Measurements from ENCODE around the gene KRTAP9-9.
"Not testable (repeated sequence)": the region's sequence is repeated elsewhere in the genome, so short reads cannot be mapped to it uniquely, and the experiment has no call there.

The KRTAP9-9 gene

DNA sequence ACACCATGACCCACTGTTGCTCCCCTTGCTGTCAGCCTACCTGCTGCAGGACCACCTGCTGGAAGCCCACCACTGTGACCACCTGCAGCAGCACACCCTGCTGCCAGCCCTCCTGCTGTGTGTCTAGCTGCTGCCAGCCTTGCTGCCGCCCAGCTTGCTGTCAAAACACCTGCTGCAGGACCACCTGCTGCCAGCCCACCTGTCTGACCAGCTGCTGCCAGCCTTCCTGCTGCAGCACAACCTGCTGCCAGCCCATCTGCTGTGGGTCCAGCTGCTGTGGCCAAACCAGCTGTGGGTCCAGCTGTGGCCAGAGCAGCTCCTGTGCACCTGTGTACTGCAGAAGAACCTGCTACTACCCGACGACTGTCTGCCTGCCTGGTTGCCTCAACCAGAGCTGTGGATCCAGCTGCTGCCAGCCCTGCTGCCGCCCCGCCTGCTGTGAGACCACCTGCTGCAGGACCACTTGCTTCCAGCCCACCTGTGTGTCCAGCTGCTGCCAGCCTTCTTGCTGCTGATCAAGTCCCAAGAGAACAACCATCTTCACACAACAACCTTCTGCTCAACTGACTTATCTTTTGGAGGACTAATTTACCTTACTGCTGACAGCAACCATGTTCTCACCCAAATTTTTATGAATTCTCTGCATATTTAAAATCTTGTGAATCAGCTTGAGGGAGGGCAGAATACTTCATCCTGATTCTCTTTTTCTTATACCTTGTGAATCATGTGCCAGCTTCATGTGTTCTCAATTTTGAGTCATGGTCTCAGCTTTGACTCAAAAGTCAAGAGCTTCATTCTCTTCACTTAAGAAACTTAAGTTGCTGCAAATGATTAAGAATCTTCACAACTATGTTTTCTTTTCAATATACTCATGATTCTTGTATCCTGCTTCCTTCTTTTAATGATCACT, at the start of gene KRTAP9-9:
Gene KRTAP9-9 (plus strand): TSS at position 4 of the 910 bp plus-strand sequence.
- not testable (repeated sequence) for DNase-seq

DNA sequence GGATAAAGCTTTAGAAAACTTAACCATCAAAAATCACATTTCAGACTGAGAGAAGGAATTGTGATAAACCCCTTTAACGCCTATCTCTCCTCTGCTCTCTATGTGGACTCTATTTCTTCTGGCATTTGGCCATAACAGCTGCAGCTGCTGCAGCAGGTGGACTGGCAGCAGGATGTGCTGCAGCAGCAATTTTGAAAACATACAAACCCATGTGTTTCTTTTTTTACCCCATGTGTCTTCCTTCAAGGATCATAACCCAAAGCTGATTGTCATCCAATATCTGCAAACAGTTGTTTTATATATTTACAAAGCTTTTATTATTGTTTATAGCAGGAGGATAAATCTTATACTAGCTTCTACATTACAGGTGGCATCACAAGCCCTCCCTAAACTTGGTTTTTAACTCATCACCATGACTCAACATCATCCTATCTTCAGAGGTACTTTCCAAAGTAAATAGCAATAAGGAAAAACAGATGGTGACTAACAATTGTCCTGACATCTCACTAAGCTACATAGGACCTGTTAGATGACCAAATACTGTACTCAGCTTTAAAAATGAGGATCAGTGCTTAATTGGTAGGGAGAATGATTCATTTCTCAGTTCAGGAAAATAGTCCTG, 43.2 kb upstream of the KRTAP9-9 start:
- no peak for DNase-seq

DNA sequence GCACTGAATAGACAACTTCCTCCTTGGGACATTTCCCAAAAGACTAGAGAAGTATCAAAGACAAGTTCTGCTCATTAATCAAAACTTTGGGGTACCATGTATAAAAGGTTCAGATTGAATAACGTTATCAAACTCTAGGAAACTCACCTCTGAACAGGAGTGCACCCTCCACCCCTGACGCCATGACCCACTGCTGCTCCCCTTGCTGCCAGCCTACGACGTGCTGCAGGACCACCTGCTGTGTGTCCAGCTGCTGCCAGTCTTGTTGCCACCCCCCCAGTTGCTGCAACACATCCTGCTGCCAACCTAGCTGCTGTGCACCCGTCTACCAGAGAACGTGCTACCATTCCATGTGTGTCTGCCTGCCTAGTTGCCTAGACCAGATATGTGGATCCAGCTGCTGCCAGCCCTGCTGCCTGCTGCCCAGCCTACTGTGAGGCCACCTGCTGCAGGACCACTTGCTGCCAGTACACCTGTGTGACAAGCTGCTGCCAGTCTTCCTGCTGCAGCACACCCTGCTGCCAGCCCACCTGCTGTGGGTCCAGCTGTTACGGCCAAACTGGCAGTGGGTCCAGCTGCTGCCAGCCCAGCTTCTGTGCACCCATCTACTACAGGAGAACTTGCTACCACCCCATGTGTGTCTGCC, 42.5 kb upstream of the KRTAP9-9 start:
- no peak for DNase-seq

DNA sequence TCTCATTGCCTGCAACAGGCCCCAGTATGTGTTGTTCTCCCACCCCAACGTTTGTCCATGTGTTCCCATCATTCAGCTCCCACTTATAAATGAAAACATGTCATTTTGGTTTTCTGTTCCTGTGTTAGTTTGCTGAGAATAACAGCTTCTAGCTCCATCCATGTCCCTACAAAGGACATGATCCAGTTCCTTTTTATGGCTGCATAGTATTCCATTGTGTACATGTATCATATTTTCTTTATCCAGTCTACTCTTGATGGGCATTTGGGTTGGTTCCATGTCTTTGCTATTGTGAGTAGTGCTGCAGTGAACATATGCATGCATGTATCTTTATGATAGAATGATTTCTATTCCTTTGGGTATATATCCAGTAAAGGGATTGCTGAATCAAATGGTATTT, 39.5 kb upstream of the KRTAP9-9 start:
- DNase-seq, result no peak

GRCh38 chr17:41223821-41224220, 31.4 kb upstream of the KRTAP9-9 start:
- DNase-seq, result no peak

DNA sequence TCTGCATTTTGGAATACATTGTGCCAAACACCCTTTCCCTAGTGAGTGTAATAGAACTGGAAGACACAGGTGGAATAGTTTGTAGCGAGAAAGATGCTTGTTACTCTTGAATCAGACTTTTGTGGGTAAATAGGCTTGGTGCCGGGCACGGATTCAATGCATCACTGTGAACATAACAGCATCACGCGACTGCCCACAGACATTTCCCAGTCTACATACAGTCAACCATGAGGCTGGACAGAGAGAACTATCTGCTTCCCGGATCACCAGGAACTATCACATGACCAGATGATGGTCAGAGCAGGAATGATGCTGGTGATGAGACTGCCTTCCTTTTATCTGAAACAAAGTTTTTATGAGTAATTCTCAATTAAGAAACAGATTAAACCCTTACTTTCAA, 29.1 kb upstream of the KRTAP9-9 start:
- no peak for DNase-seq

- DNase-seq, result not testable (repeated sequence)
Observed at GRCh38 chr17:41226598-41227095, 28.5 kb upstream of the KRTAP9-9 start, which contains the start of gene KRTAP9-2. Gene KRTAP9-2, plus strand, starts transcription at chr17:41226648. Its CDS starts 7 bp downstream, at chr17:41226655.

DNA sequence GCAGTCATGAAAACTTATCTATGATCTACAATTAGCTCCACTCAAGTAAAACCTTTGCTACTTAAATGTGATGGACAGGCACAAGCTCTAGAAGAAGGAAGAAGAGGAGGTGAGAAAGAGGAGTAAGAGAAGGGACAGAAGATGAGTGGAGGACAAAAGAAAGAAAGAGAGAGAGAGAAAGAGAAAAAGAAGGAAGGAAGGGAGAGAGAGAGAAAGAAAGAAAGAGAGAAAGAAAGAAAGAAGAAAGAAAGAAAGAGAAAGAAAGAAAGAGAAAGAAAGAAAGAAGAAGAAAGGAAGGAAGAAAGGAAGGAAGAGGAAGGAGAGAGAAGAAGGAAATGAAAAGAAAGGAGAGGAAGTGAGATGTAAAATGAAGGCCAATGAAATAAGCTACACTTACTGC, 25.1 kb upstream of the KRTAP9-9 start:
- DNase-seq, result no peak

GRCh38 chr17:41231731-41232130, 23.5 kb upstream of the KRTAP9-9 start:
- no peak for DNase-seq

GRCh38 chr17:41232399-41233105, 22.6 kb upstream of the KRTAP9-9 start, which contains the start of gene KRTAP9-3:
Gene KRTAP9-3, plus strand, starts transcription at chr17:41232449. Its CDS starts 53 bp downstream, at chr17:41232502.
- not testable (repeated sequence) for DNase-seq

GRCh38 chr17:41237116-41237515, 18.1 kb upstream of the KRTAP9-9 start:
- not testable (repeated sequence) for DNase-seq

- not testable (repeated sequence) for DNase-seq
Observed at GRCh38 chr17:41237949-41238437, 17.2 kb upstream of the KRTAP9-9 start, which contains the start of gene KRTAP9-8. Gene KRTAP9-8, plus strand, starts transcription at chr17:41237999. Its CDS starts 53 bp downstream, at chr17:41238052.

DNA sequence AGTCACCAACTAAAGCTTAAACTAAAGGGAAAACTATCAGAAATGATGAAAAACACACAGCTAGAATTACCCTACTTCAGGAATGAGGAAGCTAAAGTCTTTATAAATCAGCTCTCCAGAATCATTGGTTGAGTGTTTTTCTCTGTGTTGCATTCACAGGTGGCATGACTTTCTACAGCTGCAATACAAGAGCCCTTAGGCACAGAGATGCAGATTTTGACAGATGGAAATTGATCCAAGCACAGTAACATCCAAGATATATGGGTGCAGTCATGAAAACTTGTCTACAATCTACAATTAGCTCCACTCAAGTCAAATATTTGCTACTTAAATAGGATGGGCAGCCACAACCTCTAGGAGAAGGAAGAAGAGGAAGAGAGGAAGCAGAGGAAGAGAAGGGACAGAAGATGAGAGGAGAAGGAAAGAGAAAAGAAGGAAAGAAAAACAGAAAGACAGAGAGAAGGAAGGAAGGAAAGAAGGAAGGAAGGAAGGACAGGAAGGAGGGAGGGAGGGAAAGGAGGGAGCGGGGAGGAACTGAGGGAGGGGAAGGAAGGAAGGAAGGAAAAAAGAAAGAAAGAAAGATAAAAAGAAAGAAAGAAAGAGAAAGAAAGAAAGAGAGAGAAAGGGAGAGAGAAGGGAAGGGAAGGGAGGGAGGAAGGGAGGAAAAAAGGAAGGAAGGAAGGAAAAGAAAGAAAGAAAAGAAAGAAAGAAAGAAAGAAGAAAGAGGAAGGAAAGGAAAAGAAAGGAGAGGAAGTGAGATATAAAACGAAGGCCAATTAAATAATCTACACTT, 8.0 kb upstream of the KRTAP9-9 start:
- DNase-seq, result not testable (repeated sequence)

- not testable (repeated sequence) for DNase-seq
Observed at GRCh38 chr17:41249637-41250240, 5.4 kb upstream of the KRTAP9-9 start, which contains the start of gene KRTAP9-4. Gene KRTAP9-4, plus strand, starts transcription at chr17:41249687. Its CDS starts 34 bp downstream, at chr17:41249721.

DNA sequence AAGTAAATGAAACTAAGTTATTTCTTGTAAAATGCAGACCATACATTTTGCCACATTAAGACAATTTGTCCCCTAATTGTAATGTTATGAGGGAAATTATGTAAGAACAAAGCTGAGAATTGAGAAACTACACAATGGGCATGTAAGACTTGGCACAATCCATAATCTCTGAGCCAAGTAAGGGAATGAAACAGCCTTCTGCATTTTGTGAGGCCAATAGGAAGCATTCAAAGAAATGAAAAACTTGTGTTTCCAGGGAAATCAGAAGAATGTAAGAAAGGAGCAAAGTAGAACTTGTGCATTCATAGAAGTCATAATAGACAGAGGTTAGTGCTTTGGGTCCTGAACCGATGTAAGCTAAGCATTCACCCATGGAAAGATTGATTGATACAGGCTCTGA, 3.9 kb upstream of the KRTAP9-9 start:
- DNase-seq, result no peak

- DNase-seq, result no peak
Observed at GRCh38 chr17:41254861-41255260, 323 bp upstream of the KRTAP9-9 start.

DNA sequence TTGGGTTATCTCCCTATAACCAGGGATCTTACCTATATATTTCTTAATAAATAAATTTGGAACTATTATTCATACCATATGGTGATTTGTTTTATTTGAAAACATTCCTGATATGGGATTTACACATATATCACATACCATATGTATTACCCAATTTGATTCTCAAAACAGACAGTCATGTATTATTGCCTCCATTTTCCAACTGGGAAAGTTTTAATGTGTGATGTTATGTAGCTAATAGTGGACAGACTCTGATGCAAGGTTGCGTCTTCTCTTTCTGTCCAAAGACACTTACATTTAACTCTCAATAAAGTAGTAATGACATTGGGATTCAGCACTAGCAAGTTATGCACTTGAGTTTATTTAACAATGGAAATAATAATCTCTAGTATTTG, 1.1 kb downstream of the KRTAP9-9 start:
- no peak for DNase-seq

DNA sequence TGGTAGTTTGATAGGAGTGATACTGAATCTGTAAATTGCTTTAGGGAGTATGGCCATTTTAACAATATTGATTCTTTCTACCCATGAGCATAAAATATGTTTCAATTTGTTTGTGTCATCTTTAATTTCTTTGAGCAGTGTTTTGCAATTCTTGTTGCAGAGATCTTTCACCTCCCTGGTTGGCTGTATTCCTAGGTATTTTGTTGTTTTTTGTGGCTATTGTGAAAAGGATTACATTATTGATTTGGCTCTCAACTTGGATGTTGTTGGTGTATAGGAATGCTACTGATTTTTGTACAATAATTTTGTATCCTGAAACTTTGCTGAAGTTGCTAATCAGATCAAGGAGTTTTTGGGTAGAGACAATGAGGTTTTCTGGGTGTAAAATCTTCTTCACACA, 3.2 kb downstream of the KRTAP9-9 start:
- no peak for DNase-seq

GRCh38 chr17:41263212-41263611, 8.0 kb downstream of the KRTAP9-9 start:
- no peak for DNase-seq

GRCh38 chr17:41264599-41264998, 9.4 kb downstream of the KRTAP9-9 start:
- no peak for DNase-seq

- DNase-seq, result no peak
Observed at GRCh38 chr17:41265078-41265477, 9.9 kb downstream of the KRTAP9-9 start, which contains the start of gene KRTAP9-6. Gene KRTAP9-6, plus strand, starts transcription at chr17:41265378. Its CDS starts 0 bp downstream, at chr17:41265378.
